Hematopoietic multipotent progenitor cell treated with erythropoietin and hydrocortisone succinate and interleukin-3 and kit ligand, for 4 days (in vitro differentiated cells): ENCODE data around the gene FRMD6.
A peak's percentile ranks its signal among the peaks of the same experiment; 100 is the strongest.
"Not testable (repeated sequence)": the region's sequence is repeated elsewhere in the genome, so short reads cannot be mapped to it uniquely, and the experiment has no call there.

Experiments
- DNase-seq: peaks from one replicate; pipeline ENCODE4 v3.0.0-alpha.2; 2015

Gene FRMD6

GRCh38 chr14:51633298-51633697 lies 18.4 kb upstream of the FRMD6 start:
- not testable (repeated sequence) for DNase-seq

GRCh38 chr14:51636109-51636508 lies 15.6 kb upstream of the FRMD6 start:
- no peak for DNase-seq

GRCh38 chr14:51638071-51638944 lies 13.4 kb upstream of the FRMD6 start:
- DNase-seq: no peak

GRCh38 chr14:51639668-51640316 lies 11.9 kb upstream of the FRMD6 start:
- DNase-seq: no peak

GRCh38 chr14:51643140-51643539 lies 8.6 kb upstream of the FRMD6 start:
- DNase-seq: no peak

DNA sequence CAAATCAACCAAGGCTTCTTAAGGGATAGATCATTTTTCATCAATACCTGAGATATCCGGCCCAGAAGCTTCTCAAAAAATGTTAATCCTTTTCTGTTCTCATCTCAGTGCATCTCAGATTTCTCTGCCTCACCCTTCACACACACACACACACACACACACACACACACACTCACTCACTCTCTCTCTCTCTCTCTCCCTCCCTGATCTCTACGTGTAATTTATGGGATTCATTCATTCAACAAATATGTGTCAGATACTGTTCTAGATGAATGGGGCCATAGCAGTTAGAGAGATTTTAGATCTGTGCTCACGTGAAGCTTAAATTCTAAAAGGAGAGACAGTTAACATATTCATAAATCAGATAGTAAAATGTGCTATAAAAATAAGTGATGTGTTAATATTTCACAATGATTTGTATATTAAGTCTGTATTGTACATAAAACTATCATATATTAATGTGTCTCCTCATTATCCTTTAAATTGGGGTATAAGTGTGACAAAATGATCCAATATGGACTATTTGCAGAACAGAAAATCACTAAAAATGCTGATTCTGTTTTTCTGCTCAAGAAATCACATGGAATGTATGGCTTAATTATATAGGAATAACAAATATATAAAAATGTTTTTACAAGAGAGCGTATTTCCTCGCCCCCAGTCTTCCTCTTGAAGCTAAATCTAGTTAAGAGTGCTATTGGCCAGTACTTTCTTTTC lies 7.3 kb upstream of the FRMD6 start:
- no peak for DNase-seq

DNA sequence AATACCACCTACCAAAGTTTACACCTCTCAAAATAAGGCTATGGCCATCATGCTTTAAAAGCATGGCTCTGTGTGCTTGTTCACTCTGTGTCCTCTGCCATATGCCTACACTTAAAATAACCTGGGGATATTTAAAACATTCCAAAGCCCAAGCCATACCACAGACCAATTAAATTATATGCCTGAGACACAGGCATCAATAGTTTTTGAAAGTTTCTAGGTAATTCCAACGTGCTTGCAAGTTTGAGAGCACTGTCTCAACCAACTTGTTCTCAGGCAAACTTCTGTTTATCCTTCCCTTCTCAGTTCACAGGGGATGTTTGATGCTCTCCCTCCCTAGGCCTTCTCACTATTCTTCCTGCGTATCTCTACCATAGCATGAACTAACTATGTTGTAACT lies 3.4 kb upstream of the FRMD6 start:
- DNase-seq: no peak

DNA sequence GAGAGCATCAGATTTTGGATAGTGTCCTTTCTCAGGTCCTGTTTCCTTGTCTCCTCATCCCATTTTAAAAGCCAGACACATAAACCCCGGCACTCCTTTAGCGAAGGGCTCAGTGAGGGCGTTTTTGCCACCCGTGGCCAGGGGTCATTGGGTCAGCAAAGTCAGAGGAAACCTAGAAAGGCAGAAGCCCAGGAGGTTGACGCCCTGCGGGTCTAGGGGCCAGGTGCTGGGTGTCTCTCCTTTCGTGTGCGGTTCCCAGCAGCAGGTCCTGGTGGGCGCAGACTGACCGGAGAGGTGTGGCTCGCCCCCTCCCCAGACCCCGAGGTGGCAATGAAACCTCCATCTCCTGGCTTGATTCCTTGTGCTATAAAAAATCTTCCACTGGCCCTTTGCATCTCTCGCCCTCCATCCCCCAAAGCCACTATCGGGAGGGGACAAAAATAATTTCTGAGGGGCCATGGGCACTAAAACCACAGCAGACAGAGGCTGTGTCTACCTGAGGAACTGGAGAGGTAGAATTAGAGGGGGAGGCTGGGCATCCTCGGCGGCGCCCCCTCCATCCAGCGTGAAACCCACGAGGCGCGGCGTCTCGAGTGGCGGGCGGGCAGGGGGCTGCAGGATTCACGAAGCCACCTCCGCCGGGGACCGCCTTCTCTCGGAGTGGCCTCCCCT lies 858 bp upstream of the FRMD6 start:
- DNase-seq: peak; percentile 11

DNA sequence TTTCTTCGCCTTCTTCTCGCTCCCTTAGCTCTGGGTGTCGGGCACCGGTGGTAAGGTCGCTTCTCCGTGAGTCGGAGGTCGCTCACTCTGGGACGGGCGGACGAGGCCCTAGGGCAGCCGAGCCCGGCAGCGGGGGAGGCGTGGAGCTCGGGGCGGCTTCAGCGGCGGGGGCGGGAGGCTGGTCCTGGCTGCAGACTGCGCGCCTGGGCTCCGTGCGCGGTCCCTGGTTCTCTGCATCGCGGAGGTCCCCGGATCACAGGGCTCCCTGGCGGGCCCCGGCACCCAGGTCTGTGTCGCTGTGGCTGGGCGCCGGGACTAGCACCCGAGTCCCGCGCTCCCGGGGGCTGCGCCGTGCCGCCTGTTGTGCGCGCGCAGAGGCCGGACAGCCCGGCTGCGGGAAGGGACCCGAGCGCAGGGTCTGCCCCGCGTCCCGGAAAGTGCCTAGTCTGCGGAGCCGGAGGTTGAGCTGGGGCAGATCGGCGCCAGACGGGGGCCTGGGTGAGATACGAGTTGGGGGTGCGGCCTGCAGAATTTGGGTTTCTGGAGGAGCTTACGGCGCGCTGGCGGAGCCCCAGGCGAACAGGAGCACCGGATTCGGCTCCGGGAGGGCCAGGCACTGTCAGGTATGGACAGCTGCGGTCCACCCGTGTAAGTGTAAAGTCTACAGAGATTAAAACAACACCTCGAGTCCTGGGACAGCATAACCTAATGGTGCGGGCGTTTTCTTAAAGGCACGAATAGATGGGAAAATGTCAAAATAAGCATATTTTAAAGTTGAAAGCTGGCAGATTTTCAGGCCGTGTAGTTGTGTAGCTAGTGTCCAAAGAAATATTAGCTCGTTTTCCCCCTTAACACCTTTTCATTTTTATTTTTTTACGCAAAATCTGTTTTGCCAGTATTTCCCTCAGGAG lies 713 bp downstream of the FRMD6 start:
- DNase-seq: peak; percentile 46

DNA sequence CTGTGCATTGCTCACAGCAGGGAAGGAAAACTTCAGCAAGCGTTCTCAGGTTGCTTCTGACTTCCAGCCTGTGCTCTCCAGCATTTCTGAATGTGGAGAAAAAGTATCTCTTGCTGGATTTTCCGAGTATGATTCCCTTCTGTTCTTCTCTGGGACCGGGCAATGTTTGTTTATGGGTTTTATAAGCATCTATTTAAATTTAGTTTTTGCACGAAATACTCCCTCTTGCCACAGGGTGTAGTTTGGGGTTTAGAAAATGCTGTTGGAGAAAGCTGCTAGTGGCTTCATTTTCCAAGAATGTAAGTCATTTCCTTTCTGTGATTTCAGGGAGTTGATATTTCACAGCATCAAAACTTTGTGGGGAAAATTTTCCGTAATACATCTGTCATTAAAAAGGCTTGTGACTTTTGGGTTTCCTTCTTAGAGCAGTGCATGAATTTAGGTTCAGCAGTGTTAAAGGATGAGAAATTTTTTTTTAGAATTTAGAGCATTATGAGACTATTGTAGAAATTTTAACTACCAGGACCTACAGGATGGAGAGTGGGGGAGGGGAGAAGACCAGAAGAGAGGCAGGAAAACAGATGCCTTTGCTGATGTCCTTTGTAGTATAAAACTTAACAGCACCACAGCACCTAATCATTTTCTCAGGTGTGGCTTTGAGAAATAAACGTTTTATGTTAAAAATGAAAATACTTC lies 1.5 kb downstream of the FRMD6 start:
- peak; percentile 69 for DNase-seq

GRCh38 chr14:51653775-51654532 lies 2.2 kb downstream of the FRMD6 start:
- no peak for DNase-seq

DNA sequence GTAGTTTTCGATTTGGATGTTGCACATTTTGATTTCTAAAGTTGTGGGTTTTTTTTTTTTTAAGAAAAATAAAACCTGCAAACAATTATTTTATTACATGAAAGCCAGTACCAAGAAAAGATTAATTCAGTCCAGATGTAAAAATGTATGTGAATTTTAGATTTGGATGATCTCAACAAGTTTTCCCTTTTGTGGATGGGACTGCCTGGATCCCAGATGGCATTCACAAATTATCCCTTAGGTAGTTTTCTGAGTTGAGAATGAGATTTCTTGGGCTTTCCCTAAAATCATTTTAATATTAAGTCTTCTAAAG lies 2.8 kb downstream of the FRMD6 start:
- no peak for DNase-seq

DNA sequence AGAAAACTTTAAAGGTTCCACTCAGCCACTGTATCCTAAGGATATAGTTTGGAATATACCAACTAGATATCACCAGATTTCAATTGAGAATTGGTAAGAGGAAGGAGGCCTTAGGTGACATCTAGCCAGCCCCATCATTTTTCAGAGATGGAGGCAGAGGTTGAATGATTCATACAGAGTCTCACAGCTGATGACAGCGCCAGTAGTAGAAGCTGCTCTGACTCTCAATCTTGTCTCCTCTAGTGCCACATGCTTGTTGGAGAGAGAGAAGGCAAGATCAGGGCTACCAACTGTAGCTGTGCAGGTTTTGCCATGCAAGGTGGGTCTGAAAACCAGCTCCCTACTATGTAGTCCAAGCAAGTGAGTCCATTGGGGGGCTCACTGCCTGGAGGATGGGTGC lies 6.1 kb downstream of the FRMD6 start:
- DNase-seq: no peak

DNA sequence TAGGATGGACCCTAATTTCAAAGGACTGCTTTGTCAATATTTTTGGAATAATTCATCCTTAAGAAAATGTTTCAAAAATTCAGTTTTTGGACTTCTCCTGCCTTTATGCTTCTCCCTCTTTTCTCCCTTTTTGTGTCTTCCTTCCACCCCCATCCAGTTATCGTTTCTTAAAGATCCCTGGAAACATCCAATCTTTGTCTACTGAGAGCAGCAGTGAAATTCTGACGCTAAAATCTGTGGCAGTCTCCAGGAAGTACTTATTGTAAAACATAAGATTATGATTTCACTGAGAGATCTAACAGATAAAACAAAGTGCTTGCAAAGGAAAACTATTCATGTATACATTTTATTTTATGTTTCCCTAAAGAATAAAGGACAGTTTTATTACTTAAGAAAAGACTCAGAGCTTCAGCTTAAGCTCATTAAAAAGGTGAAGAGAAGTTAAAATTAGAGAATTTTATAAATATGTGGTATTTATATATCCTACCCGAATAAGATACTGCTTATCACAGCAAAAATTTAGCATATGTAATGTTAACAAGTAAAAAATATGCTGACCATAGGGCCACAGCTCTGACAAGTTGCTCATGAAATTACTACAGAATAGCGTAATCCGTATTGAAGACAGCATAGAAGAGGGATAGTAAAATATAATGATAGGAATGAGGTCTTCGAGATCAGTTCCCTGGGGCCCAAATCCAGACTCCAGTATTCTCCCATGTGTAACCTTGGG lies 6.9 kb downstream of the FRMD6 start:
- no peak for DNase-seq

DNA sequence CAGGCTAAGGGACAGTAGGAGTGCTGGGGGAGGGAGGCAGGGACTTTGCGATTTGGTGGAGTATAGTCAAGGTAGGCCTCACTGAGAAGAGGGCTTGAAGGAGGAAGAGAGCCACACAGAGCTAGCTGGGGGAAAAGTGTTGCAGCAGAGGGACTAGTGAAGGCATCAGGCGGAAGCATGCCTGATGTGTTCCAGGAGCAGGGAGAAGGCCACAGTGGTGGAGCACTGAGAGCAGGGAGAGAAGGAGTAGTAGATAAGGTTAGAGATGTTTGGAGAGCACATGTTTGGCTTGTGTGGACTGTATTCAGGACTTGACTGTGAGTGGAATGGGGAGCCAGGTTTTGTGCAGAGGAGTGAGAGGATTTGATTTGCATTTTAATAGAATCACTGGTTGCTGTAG lies 9.0 kb downstream of the FRMD6 start:
- DNase-seq: no peak

DNA sequence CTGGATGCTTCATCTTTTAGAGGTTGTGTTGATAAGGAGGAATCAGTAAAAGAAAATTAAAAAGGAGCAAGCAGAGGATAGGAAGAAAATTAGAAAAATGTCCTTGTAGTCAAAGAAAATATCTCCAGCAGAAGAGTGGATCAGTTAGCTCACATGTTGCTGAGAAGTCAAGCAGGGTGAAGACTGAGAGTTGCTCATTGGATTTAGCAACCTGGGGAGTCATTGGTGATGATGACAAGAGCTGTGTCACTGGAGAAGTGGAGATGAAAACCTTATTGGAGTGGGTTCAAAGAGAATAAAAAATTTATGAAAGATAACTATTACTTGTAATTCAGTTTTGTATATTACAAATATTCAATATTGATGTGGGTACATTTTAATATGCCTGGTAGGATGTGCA lies 9.8 kb downstream of the FRMD6 start:
- DNase-seq: no peak

DNA sequence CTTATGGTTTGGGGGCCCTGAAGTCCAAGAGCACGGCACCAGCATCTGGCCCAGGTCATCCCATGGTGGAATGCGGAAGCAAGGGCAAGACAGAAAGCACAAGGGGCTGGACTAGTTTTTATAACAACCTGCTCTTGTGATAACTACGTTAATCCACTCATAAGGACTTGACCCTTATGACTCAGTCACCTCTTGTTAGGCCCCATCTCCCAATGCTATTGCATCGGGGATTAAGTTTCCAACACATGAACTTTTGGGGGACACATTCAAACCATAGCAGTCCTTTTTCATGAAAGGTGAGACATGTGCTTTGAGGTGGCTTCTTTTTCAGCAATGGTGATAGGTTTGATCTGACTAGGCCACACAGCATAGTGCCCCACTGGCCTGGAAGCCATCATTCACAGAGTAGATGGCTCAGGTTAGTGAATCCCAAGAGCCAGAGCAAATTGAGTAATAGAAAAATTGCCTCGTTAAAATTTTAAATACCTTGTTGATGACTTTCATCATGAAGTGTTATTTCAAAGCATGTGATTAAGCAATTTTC lies 12.1 kb downstream of the FRMD6 start:
- DNase-seq: no peak

GRCh38 chr14:51666070-51666469 lies 14.4 kb downstream of the FRMD6 start:
- no peak for DNase-seq

DNA sequence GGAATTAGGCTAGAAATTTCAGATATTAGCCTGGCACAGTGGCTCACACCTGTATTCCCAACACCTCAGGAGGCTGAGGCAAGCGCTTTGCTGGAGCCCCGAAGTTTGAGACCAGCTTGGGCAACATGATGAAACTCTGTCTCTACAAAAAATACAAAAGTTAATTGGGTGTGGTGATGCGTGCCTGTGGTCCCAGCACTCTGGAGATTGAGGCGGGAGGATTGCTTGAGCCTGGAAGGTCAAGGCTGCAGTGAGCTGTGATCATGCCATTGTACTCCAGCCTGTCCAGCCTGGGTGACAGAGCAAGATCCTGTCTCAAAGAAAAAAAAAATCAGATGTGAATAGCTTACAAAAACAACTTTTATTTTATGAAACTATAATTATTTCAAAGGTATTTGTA lies 15.1 kb downstream of the FRMD6 start:
- DNase-seq: no peak

GRCh38 chr14:51668870-51669269 lies 17.2 kb downstream of the FRMD6 start:
- no peak for DNase-seq
